ENCODE data around the gene ATXN7L1. TPM values are rescaled to one million over a fixed set of nuclear protein-coding genes. Genes with fewer than 3 reads are reported as not detected.

The ATXN7L1 gene
- total RNA-seq, 3 donors from 2014 or later (not counting 1 experiment from before 2014, with no cell fraction given), result 37.5 to 48.6 (median 47.9) TPM

GRCh38 chr7:105650382-105650970 is 225.9 kb downstream of the ATXN7L1 start:
- no peak for DNase-seq
- intact Hi-C loops (cut with micrococcal nuclease), result loop anchor here (5.0 kb wide), 1 partner anchor 33 kb away; no protein-coding TSS in a partner anchor
- Mint-ChIP-seq H3K4me3 (no peak overlapping the region), H3K4me1 (peaks cover 14 to 17% of the 10 kb centered on the region in 2 donors), H3K36me3 (no peaks in the 10 kb centered on the region), H3K9me3 (no peaks in the 10 kb centered on the region), H3K27ac (no peak overlapping the region), H3K27me3 (ENCODE audit: low read depth in 2 of 2) (no peaks in the 10 kb centered on the region)
- WGBS (ENCODE audit: insufficient coverage), result 91% methylated on average over 2 of the region's 2 CpGs
- no peak overlapping the region for H3K27ac ChIP-seq (ENCODE audit: low read length)
- ATAC-seq, result no peak
- H3K4me3 ChIP-seq (ENCODE audit: low read length), result no peak overlapping the region
- H3K27me3 ChIP-seq (ENCODE audit: control insufficient read depth, insufficient read depth, low read length), result no peaks in the 10 kb centered on the region
- no peak for TF ChIP-seq CTCF (IDR thresholded peaks at IDR 0.05)
- peaks cover 10% of the 10 kb centered on the region for H3K36me3 ChIP-seq (ENCODE audit: control insufficient read depth, insufficient read depth, low read length)
- no peaks in the 10 kb centered on the region for H3K9me3 ChIP-seq (ENCODE audit: control insufficient read depth, insufficient read depth, low read length)
- no peaks in the 10 kb centered on the region for H3K4me1 ChIP-seq (ENCODE audit: control insufficient read depth, insufficient read depth, low read length)

- H3K36me3 Mint-ChIP-seq, result no peaks in the 10 kb centered on the region
- intact Hi-C loops (cut with micrococcal nuclease), result loop anchor here (5.0 kb wide), 1 partner anchor 33 kb away; no protein-coding TSS in a partner anchor
- ATAC-seq (no peak), DNase-seq (no peak)
- H3K4me1 Mint-ChIP-seq, result peaks cover 14 to 17% of the 10 kb centered on the region in 2 donors
- H3K36me3 ChIP-seq (ENCODE audit: control insufficient read depth, insufficient read depth, low read length), result peaks cover 10% of the 10 kb centered on the region
- no peak for TF ChIP-seq CTCF (IDR thresholded peaks at IDR 0.05)
- H3K9me3 Mint-ChIP-seq, result no peaks in the 10 kb centered on the region
- peak overlapping the region in 1 of 2 donors; percentile 35 for H3K27ac Mint-ChIP-seq
- H3K27me3 Mint-ChIP-seq (ENCODE audit: low read depth in 2 of 2), result no peaks in the 10 kb centered on the region
- no peak overlapping the region for H3K27ac ChIP-seq (ENCODE audit: low read length)
- no peak overlapping the region for H3K4me3 Mint-ChIP-seq
- 67% methylated on average over 2 of the region's 4 CpGs for whole genome bisulfite sequencing (ENCODE audit: insufficient coverage)
- no peaks in the 10 kb centered on the region for H3K9me3 ChIP-seq (ENCODE audit: control insufficient read depth, insufficient read depth, low read length)
- H3K27me3 ChIP-seq (ENCODE audit: control insufficient read depth, insufficient read depth, low read length), result no peaks in the 10 kb centered on the region
- H3K4me1 ChIP-seq (ENCODE audit: control insufficient read depth, insufficient read depth, low read length), result no peaks in the 10 kb centered on the region
- H3K4me3 ChIP-seq (ENCODE audit: low read length), result no peak overlapping the region
Measured at GRCh38 chr7:105649727-105650381, 226.5 kb downstream of the ATXN7L1 start.

- H3K36me3 Mint-ChIP-seq, result no peaks in the 10 kb centered on the region
Measured at GRCh38 chr7:105648561-105649401, 227.6 kb downstream of the ATXN7L1 start.

More at GRCh38 chr7:105648561-105649401, 227.6 kb downstream of the ATXN7L1 start:
- Mint-ChIP-seq H3K27ac (peak overlapping the region in 1 of 2 donors; percentile 35), H3K9me3 (no peaks in the 10 kb centered on the region), H3K27me3 (ENCODE audit: low read depth in 2 of 2) (no peaks in the 10 kb centered on the region), H3K4me3 (no peak overlapping the region), H3K4me1 (peaks cover 12 to 17% of the 10 kb centered on the region in 2 donors)
- Histone ChIP-seq H3K36me3 (ENCODE audit: control insufficient read depth, insufficient read depth, low read length) (peaks cover 6% of the 10 kb centered on the region), H3K9me3 (ENCODE audit: control insufficient read depth, insufficient read depth, low read length) (no peaks in the 10 kb centered on the region), H3K4me3 (ENCODE audit: low read length) (no peak overlapping the region), H3K27me3 (ENCODE audit: control insufficient read depth, insufficient read depth, low read length) (no peaks in the 10 kb centered on the region), H3K4me1 (ENCODE audit: control insufficient read depth, insufficient read depth, low read length) (no peaks in the 10 kb centered on the region), H3K27ac (ENCODE audit: low read length) (no peak overlapping the region)
- no peak for TF ChIP-seq CTCF (IDR thresholded peaks at IDR 0.05)
- no peak for ATAC-seq
- intact Hi-C loops (cut with micrococcal nuclease), result no loop called here
- WGBS (ENCODE audit: insufficient coverage), result 47% methylated on average over 10 of the region's 13 CpGs
- no peak for DNase-seq

Measured in natural killer cell (primary cell).